ENCODE results near the gene MACO1.
"Not testable (repeated sequence)": the region's sequence is repeated elsewhere in the genome, so short reads cannot be mapped to it uniquely, and the experiment has no call there.

The MACO1 gene

GRCh38 chr1:25437672-25438071 is 7.0 kb downstream of the MACO1 start:
- TF ChIP-seq CTCF (conservative IDR thresholded peaks at IDR 0.05; ENCODE audit: control insufficient read depth, insufficient read depth, low read depth, low read length) = no peak
- no peak overlapping the region for H3K4me3 ChIP-seq (ENCODE audit: control insufficient read depth, low read depth, low read length)
- no peak for DNase-seq (ENCODE audit: low read depth)

DNA sequence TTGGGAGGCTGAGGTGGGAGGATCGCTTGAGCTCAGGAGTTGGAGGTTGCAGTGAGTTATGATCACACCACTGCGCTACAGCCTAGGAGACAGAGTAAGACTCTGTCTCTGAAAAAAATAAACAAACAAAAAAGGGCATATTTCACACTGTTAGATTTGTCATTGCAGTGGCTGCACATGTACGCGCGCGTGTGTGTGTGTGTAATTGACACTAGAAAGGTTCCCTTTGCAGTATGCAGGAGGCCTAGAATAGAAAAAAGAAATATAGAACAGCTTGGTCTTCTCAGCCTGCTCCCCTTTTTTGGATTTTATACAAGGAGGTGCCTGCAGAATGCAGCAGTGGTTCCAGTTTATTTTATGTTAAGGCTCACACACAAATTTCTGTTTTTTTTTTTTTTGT is 8.6 kb downstream of the MACO1 start:
- DNase-seq (ENCODE audit: low read depth) = no peak
- no peak overlapping the region for H3K4me3 ChIP-seq (ENCODE audit: control insufficient read depth, low read depth, low read length)
- TF ChIP-seq CTCF (conservative IDR thresholded peaks at IDR 0.05; ENCODE audit: control insufficient read depth, insufficient read depth, low read depth, low read length) = no peak

DNA sequence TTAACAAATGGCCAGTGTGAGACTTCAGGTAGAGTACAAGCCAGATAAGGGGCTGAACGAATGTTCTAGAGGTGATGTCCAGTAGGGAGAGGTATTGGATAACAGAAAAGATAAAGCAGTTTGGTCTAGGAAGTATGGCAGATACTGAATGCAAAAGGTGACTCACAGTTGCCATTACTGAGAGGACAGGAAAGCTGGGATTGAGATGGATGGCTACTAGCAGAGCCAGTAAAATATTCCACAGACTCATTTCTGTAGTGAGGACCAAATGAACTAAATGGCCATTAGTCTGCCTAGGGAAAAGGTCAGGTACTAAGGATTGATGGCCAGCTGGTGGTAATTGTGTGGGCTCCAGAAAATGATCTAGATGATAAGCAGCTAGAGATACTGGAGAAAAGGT is 11.5 kb downstream of the MACO1 start:
- no peak for TF ChIP-seq CTCF (conservative IDR thresholded peaks at IDR 0.05; ENCODE audit: control insufficient read depth, insufficient read depth, low read depth, low read length)
- peak; percentile 38 for DNase-seq (ENCODE audit: low read depth)
- H3K4me3 ChIP-seq (ENCODE audit: control insufficient read depth, low read depth, low read length) = no peak overlapping the region

- no peak for DNase-seq (ENCODE audit: low read depth)
- no peak for TF ChIP-seq CTCF (conservative IDR thresholded peaks at IDR 0.05; ENCODE audit: control insufficient read depth, insufficient read depth, low read depth, low read length)
- no peak overlapping the region for H3K4me3 ChIP-seq (ENCODE audit: control insufficient read depth, low read depth, low read length)
Measured at GRCh38 chr1:25443030-25443699, 12.5 kb downstream of the MACO1 start.

GRCh38 chr1:25444604-25445003 is 13.9 kb downstream of the MACO1 start:
- not testable (repeated sequence) for DNase-seq (ENCODE audit: low read depth); H3K4me3 ChIP-seq (ENCODE audit: control insufficient read depth, low read depth, low read length)

DNA sequence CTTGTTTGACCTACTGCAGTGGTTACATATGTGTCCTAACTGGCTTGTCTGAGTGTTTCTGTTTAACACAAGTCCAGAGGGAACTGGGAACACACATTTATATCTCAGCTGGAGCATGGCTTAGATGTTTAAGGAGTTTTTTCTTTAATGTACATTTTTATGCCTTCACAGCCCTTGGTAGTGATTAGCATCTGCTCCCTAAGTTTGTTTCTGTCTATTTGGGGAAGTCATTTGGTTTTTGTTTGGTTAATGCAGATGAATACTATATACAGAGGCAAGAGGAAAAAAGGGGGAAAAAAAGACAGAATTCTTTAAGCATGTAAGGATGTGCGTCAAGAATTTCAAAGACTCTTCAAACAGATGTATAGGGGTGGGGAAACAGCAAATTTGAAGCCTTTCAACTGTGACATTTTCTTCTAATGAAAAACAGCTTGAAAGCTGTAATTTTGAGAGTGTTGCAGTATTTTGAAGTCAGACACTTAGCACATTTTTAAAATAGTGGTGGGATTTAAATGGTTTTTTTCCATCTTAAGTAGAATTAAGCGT is 15.4 kb downstream of the MACO1 start:
- TF ChIP-seq CTCF (conservative IDR thresholded peaks at IDR 0.05; ENCODE audit: control insufficient read depth, insufficient read depth, low read depth, low read length) = no peak
- no peak overlapping the region for H3K4me3 ChIP-seq (ENCODE audit: control insufficient read depth, low read depth, low read length)
- no peak for DNase-seq (ENCODE audit: low read depth)

DNA sequence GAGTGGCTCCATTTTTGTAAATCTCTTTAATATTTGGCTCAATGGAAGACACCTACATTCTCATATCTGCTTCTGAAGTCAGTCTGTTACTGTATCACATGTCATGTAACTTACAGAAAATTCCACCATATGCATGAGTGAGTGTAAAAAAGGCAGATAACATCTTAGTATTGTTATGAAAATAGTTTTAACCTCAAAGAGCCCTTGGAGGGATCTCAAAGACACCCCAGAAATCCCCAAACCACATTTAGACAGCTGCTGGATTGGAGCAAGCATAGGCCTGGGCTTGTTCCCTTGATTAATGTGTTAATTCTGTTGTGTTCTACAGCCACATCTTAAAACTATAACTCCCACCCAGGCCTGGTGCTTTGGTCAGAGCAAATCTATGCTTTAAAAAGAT is 16.9 kb downstream of the MACO1 start:
- H3K4me3 ChIP-seq (ENCODE audit: control insufficient read depth, low read depth, low read length) = no peak overlapping the region
- no peak for DNase-seq (ENCODE audit: low read depth)
- no peak for TF ChIP-seq CTCF (conservative IDR thresholded peaks at IDR 0.05; ENCODE audit: control insufficient read depth, insufficient read depth, low read depth, low read length)

All from fibroblast of mammary gland (primary cell).